H1 (cell line): ENCODE data around the gene CDKL1. TPM values are rescaled to one million over a fixed set of nuclear protein-coding genes. Genes with fewer than 3 reads are reported as not detected.

Experiments used
- CTCF ChIA-PET: fragments of 300-600 bp; sonication (Branson Sonifier 250); formaldehyde crosslinking; loops from one replicate; lab custom pipeline; 2021; ENCODE audit not compliant: partially characterized antibody; lab: Charles Lee
- POLR2A ChIA-PET: fragments of 300-600 bp; sonication (Branson Sonifier 250); formaldehyde crosslinking; loops from one replicate; lab custom pipeline; 2021; ENCODE audit warnings: inconsistent platforms; ENCODE audit not compliant: partially characterized antibody; lab: Charles Lee
- DNase-seq, 2 experiments: peaks; one replicate each; pipeline versions ENCODE4 v3.0.0 to v3.0.0-alpha.2; 2010 to 2022; ENCODE audit warnings: low spot score in 2 of 2, low read depth in 1 of 2, mixed read lengths in 1 of 2
- FAIRE-seq: peaks from 2 replicates; lab custom pipeline; 2011; peaks lifted over from hg19 to GRCh38; lab: Jason Lieb, UNC
- H2AFZ ChIP-seq: 2 replicates; pipeline ENCODE4 v1.8.1; 2012; ENCODE audit warnings: low read length, inconsistent platforms
- H2AK5ac ChIP-seq: 2 replicates; pipeline ENCODE4 v1.6.1; 2013; ENCODE audit warnings: low read depth, low read length
- H2BK120ac ChIP-seq: replicated peaks from 2 replicates; pipeline ENCODE3; 2013; ENCODE audit warnings: low read depth, low read length, inconsistent platforms
- H2BK12ac ChIP-seq: 2 replicates; pipeline ENCODE4 v1.6.1; 2013; ENCODE audit warnings: low read depth, low read length
- H2BK15ac ChIP-seq: 2 replicates; pipeline ENCODE4 v1.6.1; 2013; ENCODE audit warnings: low read length
- H2BK20ac ChIP-seq: 2 replicates; pipeline ENCODE4 v1.6.1; 2013; ENCODE audit warnings: low read length
- H2BK5ac ChIP-seq: 2 replicates; pipeline ENCODE4 v1.6.1; 2013; ENCODE audit warnings: low read depth, low read length
- H3K14ac ChIP-seq: 2 replicates; pipeline ENCODE4 v1.6.1; 2013; ENCODE audit warnings: inconsistent platforms; ENCODE audit not compliant: insufficient read length
- H3K18ac ChIP-seq: 2 replicates; pipeline ENCODE4 v1.6.1; 2013; ENCODE audit warnings: low read length; ENCODE audit errors: extremely low read depth
- H3K23ac ChIP-seq: 2 replicates; pipeline ENCODE4 v1.6.1; 2013; ENCODE audit warnings: inconsistent platforms; ENCODE audit not compliant: insufficient read length
- H3K23me2 ChIP-seq: 2 replicates; pipeline ENCODE4 v1.6.1; 2013; ENCODE audit warnings: low read depth, low read length
- H3K27ac ChIP-seq: 2 replicates; pipeline ENCODE4 v1.6.1; 2011; ENCODE audit warnings: low read depth, low read length, inconsistent platforms
- H3K27me3 ChIP-seq, 4 experiments: replicated peaks in 1 of 4; 1 replicate in 1 of 4; 2 replicates in 3 of 4; pipeline versions ENCODE4 v1.6.1 to v1.8.1; 2011 to 2013; ENCODE audit warnings: low read length in 3 of 4, mild to moderate bottlenecking in 3 of 4, inconsistent platforms in 2 of 4, mixed read lengths in 2 of 4, moderate library complexity in 1 of 4; ENCODE audit not compliant: control insufficient read depth in 3 of 4, insufficient read depth in 3 of 4; ENCODE audit errors: extremely low read depth in 1 of 4
- H3K36me3 ChIP-seq, 4 experiments: 2 replicates each; pipeline versions ENCODE4 v1.6.1 to v1.8.1; 2011 to 2013; ENCODE audit warnings: mild to moderate bottlenecking in 4 of 4, low read length in 3 of 4, moderate library complexity in 2 of 4, control low read depth in 1 of 4, inconsistent platforms in 1 of 4; ENCODE audit not compliant: insufficient read depth in 4 of 4, control insufficient read depth in 2 of 4
- H3K4ac ChIP-seq: replicated peaks from 2 replicates; pipeline ENCODE3; 2013; ENCODE audit warnings: low read length, low read depth, mixed read lengths, inconsistent platforms; ENCODE audit not compliant: insufficient read length
- H3K4me1 ChIP-seq, 4 experiments: replicated peaks in 1 of 4; 1 replicate in 1 of 4; 2 replicates in 3 of 4; pipeline versions ENCODE4 v1.6.1 to v1.8.1; 2011 to 2013; ENCODE audit warnings: low read length in 3 of 4, inconsistent platforms in 2 of 4, mixed read lengths in 1 of 4; ENCODE audit not compliant: insufficient read depth in 4 of 4, control insufficient read depth in 3 of 4
- H3K4me2 ChIP-seq, 2 experiments: 2 replicates each; pipeline versions ENCODE4 v1.6.1 to v1.8.1; 2011 to 2013; ENCODE audit warnings: low read depth in 2 of 2, low read length in 2 of 2, control low read depth in 1 of 2, inconsistent platforms in 1 of 2, mild to moderate bottlenecking in 1 of 2; ENCODE audit not compliant: insufficient read depth in 1 of 2
- H3K4me3 ChIP-seq, 4 experiments: fragments of 200-600, 300-600 bp in 1 of 4; sonication (generic), shearing (Covaris generic), sonication (Bioruptor Twin) in 1 of 4; 2 replicates each; pipeline versions ENCODE4 v1.5.1 to v1.8.1; 2011 to 2016; ENCODE audit warnings: low read length in 4 of 4, low read depth in 3 of 4, control low read depth in 2 of 4, inconsistent platforms in 2 of 4, mild to moderate bottlenecking in 2 of 4, mixed read lengths in 1 of 4, moderate library complexity in 1 of 4; ENCODE audit not compliant: insufficient read depth in 2 of 4; ENCODE audit errors: extremely low read depth in 1 of 4
- H3K56ac ChIP-seq: replicated peaks from 2 replicates; pipeline ENCODE3; 2013; ENCODE audit warnings: low read depth, mild to moderate bottlenecking, mixed read lengths, low read length, inconsistent platforms; ENCODE audit not compliant: insufficient read length
- H3K79me1 ChIP-seq: 2 replicates; pipeline ENCODE4 v1.6.1; 2013; ENCODE audit warnings: low read depth, low read length, control low read depth
- H3K79me2 ChIP-seq, 2 experiments: 2 replicates each; pipeline versions ENCODE4 v1.6.1 to v1.8.1; 2012 to 2013; ENCODE audit warnings: low read length in 2 of 2, mild to moderate bottlenecking in 2 of 2, inconsistent platforms in 1 of 2; ENCODE audit not compliant: insufficient read depth in 2 of 2, control insufficient read depth in 1 of 2
- H3K9ac ChIP-seq, 4 experiments: replicated peaks in 1 of 4; 1 replicate in 1 of 4; 2 replicates in 3 of 4; pipeline versions ENCODE4 v1.6.1 to v1.8.1; 2011 to 2013; ENCODE audit warnings: low read depth in 3 of 4, low read length in 3 of 4, control low read depth in 2 of 4, mild to moderate bottlenecking in 2 of 4, moderate library complexity in 2 of 4, inconsistent platforms in 1 of 4; ENCODE audit errors: extremely low read depth in 1 of 4
- H3K9me3 ChIP-seq, 2 experiments: 2 replicates each; pipeline versions ENCODE4 v1.6.1 to v1.8.1; 2012 to 2013; ENCODE audit warnings: mild to moderate bottlenecking in 2 of 2, moderate library complexity in 2 of 2, control low read depth in 1 of 2, inconsistent platforms in 1 of 2, low read depth in 1 of 2, low read length in 1 of 2, mixed read lengths in 1 of 2; ENCODE audit not compliant: insufficient read depth in 2 of 2
- H4K20me1 ChIP-seq, 2 experiments: replicated peaks in 1 of 2; 2 replicates each; pipeline versions ENCODE3 to v1.8.1; 2011 to 2013; ENCODE audit warnings: inconsistent platforms in 2 of 2, low read length in 2 of 2, mild to moderate bottlenecking in 1 of 2; ENCODE audit not compliant: insufficient read depth in 2 of 2, control insufficient read depth in 1 of 2
- H4K5ac ChIP-seq: 2 replicates; pipeline ENCODE4 v1.6.1; 2013; ENCODE audit warnings: low read length, low read depth, mixed read lengths, inconsistent platforms; ENCODE audit not compliant: insufficient read length
- H4K8ac ChIP-seq: 2 replicates; pipeline ENCODE4 v1.8.0; 2013; ENCODE audit warnings: mild to moderate bottlenecking, moderate library complexity, low read length, inconsistent platforms; ENCODE audit not compliant: insufficient read depth; ENCODE audit errors: extremely low read depth
- H4K91ac ChIP-seq: replicated peaks from 2 replicates; pipeline ENCODE3; 2013; ENCODE audit warnings: low read length, mixed read lengths, inconsistent platforms; ENCODE audit not compliant: insufficient read length
- BACH1 ChIP-seq: IDR thresholded peaks from 2 replicates; pipeline ENCODE4 v1.6.1; 2012; ENCODE audit warnings: low read length, improper control_type of control experiment
- MAFK ChIP-seq: IDR thresholded peaks from 2 replicates; pipeline ENCODE4 v1.6.1; 2012; ENCODE audit warnings: low read depth, mild to moderate bottlenecking, improper control_type of control experiment, low read length
- TEAD4 ChIP-seq: IDR thresholded peaks from 2 replicates; pipeline ENCODE4 v1.6.1; 2012; ENCODE audit warnings: low read depth, low read length, inconsistent platforms, mixed read lengths
- WGBS, 2 experiments: shearing (Covaris generic) in 1 of 2; methylation state at CpG; one replicate each; pipeline versions ENCODE4 v1.1.6 to v1.1.7; 2013 to 2015; ENCODE audit warnings: low lambda C conversion rate in 2 of 2, mixed read lengths in 2 of 2, inconsistent platforms in 1 of 2, low coverage in 1 of 2, missing lambda C conversion rate in 1 of 2; ENCODE audit not compliant: insufficient replicate concordance in 2 of 2, insufficient coverage in 1 of 2, insufficient read length in 1 of 2; ENCODE audit errors: extremely low coverage in 1 of 2, missing lambda C conversion rate in 1 of 2; 5-methylcytosine and 5-hydroxymethylcytosine counted together
- polyA plus RNA-seq, 7 experiments: library from polyadenylated mRNA; depleted of rRNA in 3 of 7; stranded (reverse) in 5 of 7; unstranded in 2 of 7; fragments of >200 nt in 5 of 7; fragments of 200-250 nt in 2 of 7; gene quantifications; 1 replicate in 5 of 7; 2 replicates in 1 of 7; 4 replicates in 1 of 7; pipeline versions ENCODE4 v1.2.1 to v1.2.3, GENCODE V29; 2011 to 2013; ENCODE audit warnings: missing spikeins in 2 of 7, mixed read lengths in 2 of 7
- total RNA-seq: library from RNA; stranded (reverse); fragmentation: NEBNext Ultra II Directional; extraction: Animal tissue kit (Norgen Biotek cat#: 25700); gene quantifications from 2 replicates; pipeline ENCODE4 v1.2.1, GENCODE V29; 2021

The CDKL1 gene
- total and polyA plus RNA-seq, 2 of the 8 experiments (the other 6 are each of a cell fraction or from before 2014, with no cell fraction given): 1.2 to 2.2 TPM

DNA sequence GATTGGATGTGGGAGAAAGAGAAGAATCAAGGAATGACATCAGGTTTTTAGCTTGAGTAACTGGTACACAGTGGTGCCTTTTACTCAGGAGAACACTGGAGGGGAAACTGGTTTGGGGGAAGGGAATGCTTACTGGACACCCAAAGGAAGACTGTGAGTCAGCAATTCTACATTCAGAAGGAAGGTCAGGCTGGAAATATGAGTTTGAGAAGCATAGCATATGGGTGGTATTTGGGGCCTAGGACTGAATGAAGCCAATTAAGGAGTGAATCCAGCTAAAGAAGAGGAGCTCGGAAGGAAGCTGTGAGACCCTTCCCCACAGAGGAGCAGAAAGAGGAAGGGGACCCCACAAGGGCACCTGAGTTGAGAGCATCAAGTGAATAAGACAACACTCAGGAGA lies 49.2 kb downstream of the CDKL1 start:
- no peak overlapping the region for H2AK5ac ChIP-seq
- no peaks in the 10 kb centered on the region for H3K23me2 ChIP-seq
- no peaks in the 10 kb centered on the region for H3K79me1 ChIP-seq
- H3K9ac ChIP-seq: no peak overlapping the region
- H3K4me1 ChIP-seq: peaks cover 0 to 3% (median 2%) of the 10 kb centered on the region in 4 experiments; a peak in 4 of 7 replicates
- H3K18ac ChIP-seq: no peak overlapping the region
- no peak overlapping the region for H2BK5ac ChIP-seq
- H3K4me3 ChIP-seq: no peak overlapping the region
- H2BK20ac ChIP-seq: no peak overlapping the region
- no peaks in the 10 kb centered on the region for H3K36me3 ChIP-seq
- no peaks in the 10 kb centered on the region for H3K27me3 ChIP-seq
- FAIRE-seq (no peak), DNase-seq (no peak)
- H3K27ac ChIP-seq: no peak overlapping the region
- no peak overlapping the region for H3K4ac ChIP-seq
- 57% methylated on average over 1 of the region's 1 CpG; no CpG with 5 or more reads in 1 of the 2 experiments for WGBS, 2 experiments
- H3K79me2 ChIP-seq: no peaks in the 10 kb centered on the region
- no peak overlapping the region for H4K8ac ChIP-seq
- no peaks in the 10 kb centered on the region for H4K20me1 ChIP-seq
- no peaks in the 10 kb centered on the region for H3K9me3 ChIP-seq
- POLR2A ChIA-PET: interaction anchor here (1.1 kb wide), 1 partner anchor 19 kb away, joined by 3 read pairs; no protein-coding TSS in a partner anchor
- no peak overlapping the region for H3K14ac ChIP-seq
- H3K23ac ChIP-seq: no peak overlapping the region
- no peak overlapping the region for H2BK15ac ChIP-seq
- no peak overlapping the region for H2BK120ac ChIP-seq
- H4K5ac ChIP-seq: no peak overlapping the region
- H2AFZ ChIP-seq: no peak overlapping the region
- no peak overlapping the region for H3K4me2 ChIP-seq
- TF ChIP-seq MAFK (0 out of 2 replicates have a peak, but pooled peaks have one; percentile 19), BACH1 (peak; percentile 74), TEAD4 (no peak)
- H4K91ac ChIP-seq: no peak overlapping the region
- no peak overlapping the region for H3K56ac ChIP-seq
- H2BK12ac ChIP-seq: no peak overlapping the region
- CTCF ChIA-PET: interaction anchor here (0.9 to 2.0 kb wide), 6 partner anchors 9 to 185 kb away, joined by 3 to 7 read pairs (median 4); partner anchors contain the start of gene MAP4K5
